GM23338 (cell line): Measurements from ENCODE around the gene DDX46. TPM values are rescaled to one million over a fixed set of nuclear protein-coding genes. Genes with fewer than 3 reads are reported as not detected.

Experiments
- ATAC-seq: fragments of 200-7000 bp; cut with Tn5 transposase; 3 replicates; pipeline ENCODE4 v1.9.1; 2020
- DNase-seq: peaks from one replicate; pipeline ENCODE4 v3.0.0-alpha.2; 2015; ENCODE audit warnings: low spot score
- H2AFZ ChIP-seq: fragments of 200-600 bp; sonication (generic); 2 replicates; pipeline ENCODE4 v1.8.0; 2016; ENCODE audit warnings: antibody characterized with exemption, mild to moderate bottlenecking, moderate library complexity
- H3F3A ChIP-seq: fragments of 200-600 bp; sonication (generic); replicated peaks from 2 replicates; pipeline ENCODE4 v1.8.0; 2017; ENCODE audit warnings: antibody characterized with exemption, mixed run types, low read depth
- H3K27ac ChIP-seq: fragments of 200-600 bp; sonication (generic); 2 replicates; pipeline ENCODE4 v1.6.1; 2016; ENCODE audit warnings: low read depth
- H3K27me3 ChIP-seq: fragments of 200-600 bp; sonication (generic); 2 replicates; pipeline ENCODE4 v1.8.0; 2016; ENCODE audit warnings: mild to moderate bottlenecking, mixed run types, moderate library complexity; ENCODE audit not compliant: insufficient read depth
- H3K36me3 ChIP-seq: fragments of 200-600 bp; sonication (generic); 2 replicates; pipeline ENCODE4 v1.8.0; 2016; ENCODE audit warnings: mild to moderate bottlenecking; ENCODE audit not compliant: insufficient read depth
- H3K4me1 ChIP-seq: fragments of 200-600 bp; sonication (generic); 2 replicates; pipeline ENCODE4 v1.8.0; 2016; ENCODE audit warnings: mild to moderate bottlenecking, moderate library complexity; ENCODE audit not compliant: insufficient read depth
- H3K4me2 ChIP-seq: fragments of 200-600 bp; sonication (generic); 2 replicates; pipeline ENCODE4 v1.7.1; 2017; ENCODE audit warnings: mixed run types
- H3K4me3 ChIP-seq: fragments of 200-600 bp; sonication (generic); 2 replicates; pipeline ENCODE4 v1.6.1; 2016; ENCODE audit warnings: mixed run types
- H3K79me2 ChIP-seq: fragments of 200-600 bp; sonication (generic); replicated peaks from 2 replicates; pipeline ENCODE4 v1.8.0; 2017; ENCODE audit warnings: mild to moderate bottlenecking; ENCODE audit not compliant: insufficient read depth
- H3K9me2 ChIP-seq: fragments of 200-600 bp; sonication (generic); 2 replicates; pipeline ENCODE4 v1.8.0; 2017; ENCODE audit not compliant: insufficient read depth
- H4K20me1 ChIP-seq: fragments of 200-600 bp; sonication (generic); replicated peaks from 2 replicates; pipeline ENCODE4 v1.8.0; 2017; ENCODE audit warnings: mild to moderate bottlenecking; ENCODE audit not compliant: insufficient read depth
- H3K27ac Mint-ChIP-seq: 2 replicates; pipeline ENCODE4 v1.8.0; 2020; ENCODE audit warnings: inconsistent platforms, mild to moderate bottlenecking, moderate library complexity, mixed read lengths
- H3K27me3 Mint-ChIP-seq: 3 replicates; pipeline ENCODE4 v1.8.0; 2022; ENCODE audit warnings: low read depth, mild to moderate bottlenecking, moderate library complexity, mixed read lengths, inconsistent platforms; ENCODE audit not compliant: insufficient read depth, poor library complexity
- H3K36me3 Mint-ChIP-seq: 3 replicates; pipeline ENCODE4 v1.8.0; 2021; ENCODE audit warnings: low read depth, mild to moderate bottlenecking, inconsistent platforms, moderate library complexity, mixed read lengths
- H3K4me1 Mint-ChIP-seq: 3 replicates; pipeline ENCODE4 v1.8.0; 2020; ENCODE audit warnings: mild to moderate bottlenecking, inconsistent platforms, mixed read lengths
- H3K4me3 Mint-ChIP-seq: 3 replicates; pipeline ENCODE4 v1.8.0; 2021; ENCODE audit warnings: moderate library complexity, mild to moderate bottlenecking, inconsistent platforms, mixed read lengths
- H3K9me3 Mint-ChIP-seq: 3 replicates; pipeline ENCODE4 v1.8.0; 2020; ENCODE audit warnings: moderate library complexity, mild to moderate bottlenecking, inconsistent platforms, mixed read lengths
- CREB1 ChIP-seq: fragments of 250-450 bp; sonication (Bioruptor Pico); IDR thresholded peaks from 2 replicates; pipeline ENCODE4 v1.5.0; 2020; ENCODE audit warnings: low read depth, mild to moderate bottlenecking, moderate library complexity
- CTCF ChIP-seq, 2 experiments: fragments of 200-600 bp in 1 of 2; sonication (generic) in 1 of 2; conservative IDR thresholded peaks; 2 replicates each; pipeline versions ENCODE4 v1.5.1 to v1.6.1; 2016 to 2017; ENCODE audit warnings: antibody characterized with exemption in 2 of 2, low read depth in 2 of 2, mild to moderate bottlenecking in 2 of 2, moderate library complexity in 1 of 2
- EZH2 ChIP-seq: fragments of 200-600 bp; sonication (generic); IDR thresholded peaks from one replicate; pipeline ENCODE4 v1.8.0; 2017; ENCODE audit warnings: antibody characterized with exemption, mild to moderate bottlenecking, low read depth; ENCODE audit not compliant: unreplicated experiment
- EZH2phosphoT487 ChIP-seq: fragments of 200-600 bp; sonication (generic); IDR thresholded peaks from one replicate; pipeline ENCODE4 v1.8.1; 2018; ENCODE audit warnings: antibody characterized with exemption; ENCODE audit not compliant: unreplicated experiment
- JUNB ChIP-seq: IDR thresholded peaks from one replicate; pipeline ENCODE4 v1.6.1; 2016; ENCODE audit warnings: antibody characterized with exemption; ENCODE audit not compliant: unreplicated experiment
- POLR2AphosphoS5 ChIP-seq: IDR thresholded peaks from 2 replicates; pipeline ENCODE4 v1.6.1; 2016; ENCODE audit warnings: antibody characterized with exemption, low read depth
- STAT1 ChIP-seq: IDR thresholded peaks from one replicate; pipeline ENCODE4 v1.6.1; 2016; ENCODE audit warnings: antibody characterized with exemption; ENCODE audit not compliant: unreplicated experiment
- ZNF114 ChIP-seq: fragments of 250-450 bp; sonication (Bioruptor Pico); IDR thresholded peaks from 2 replicates; pipeline ENCODE4 v1.5.0; 2020; ENCODE audit warnings: mild to moderate bottlenecking, moderate library complexity
- ZNF331 ChIP-seq: fragments of 250-450 bp; sonication (Bioruptor Pico); IDR thresholded peaks from 2 replicates; pipeline ENCODE4 v1.5.0; 2020; ENCODE audit warnings: low read depth, mild to moderate bottlenecking, moderate library complexity
- polyA plus RNA-seq: library from polyadenylated mRNA; unstranded; fragments of >200 nt; fragmentation: Nextera tagmentation; extraction: Ambion mirVana; gene quantifications from 2 replicates; pipeline ENCODE4 v1.2.1, GENCODE V29; 2016
- total RNA-seq: library from RNA; depleted of rRNA; stranded (reverse); fragments of >200 nt; shearing (Covaris generic); gene quantifications from 2 replicates; pipeline ENCODE4 v1.2.3, GENCODE V29; 2014
- TF ChIP-seq, protein P1 (sequence below): IDR thresholded peaks from one replicate; pipeline ENCODE4 v1.6.1; 2018; ENCODE audit warnings: antibody characterized with exemption; ENCODE audit not compliant: unreplicated experiment

DDX46 gene
- total and polyA plus RNA-seq, 2 experiments from 2014 or later: 85.6 to 91.4 TPM

DNA sequence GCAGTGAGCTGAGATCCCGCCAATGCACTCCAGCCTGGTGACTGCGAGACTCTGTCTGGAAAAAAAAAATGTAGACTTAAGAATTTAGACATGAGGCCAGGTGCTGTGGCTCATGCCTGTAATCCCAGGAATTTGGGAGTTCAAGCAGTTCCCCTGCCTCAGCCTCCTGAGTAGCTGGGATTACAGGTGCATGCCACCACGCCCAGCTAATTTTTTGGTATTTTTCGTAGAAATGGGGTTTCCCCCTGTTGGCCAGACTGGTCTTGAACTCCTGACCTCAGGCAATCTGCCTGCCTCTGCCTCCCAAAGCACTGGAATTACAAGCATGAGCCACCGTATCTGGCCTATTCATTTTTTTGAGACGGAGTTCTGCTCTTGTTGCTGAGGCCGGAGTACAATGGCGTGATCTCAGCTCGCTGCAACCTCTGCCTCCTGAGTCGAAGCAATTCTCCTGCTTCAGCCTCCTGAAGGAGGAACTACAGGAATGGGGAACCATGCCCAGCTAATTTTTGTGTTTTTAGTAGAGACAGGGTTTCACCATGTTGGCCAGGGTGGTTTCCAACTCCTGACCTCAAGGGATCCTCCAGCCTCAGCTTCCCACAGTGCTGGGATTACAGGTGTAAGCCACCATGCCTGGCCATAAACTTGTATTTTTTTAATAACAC is 14.0 kb downstream of the DDX46 start:
- no peaks in the 10 kb centered on the region for H3K27me3 ChIP-seq
- ATAC-seq: no peak
- no peak overlapping the region for H3K4me3 Mint-ChIP-seq
- no peak overlapping the region for H3K4me2 ChIP-seq
- no peaks in the 10 kb centered on the region; the same call in 1 of the 2 replicates for H3F3A ChIP-seq
- H2AFZ ChIP-seq: no peak overlapping the region
- H3K4me1 Mint-ChIP-seq: no peaks in the 10 kb centered on the region
- peaks cover 24% of the 10 kb centered on the region; the same call in 1 of the 2 replicates for H3K79me2 ChIP-seq
- peaks cover 70% of the 10 kb centered on the region for H3K36me3 ChIP-seq
- peaks cover 14% of the 10 kb centered on the region for H4K20me1 ChIP-seq
- no peak overlapping the region for H3K27ac Mint-ChIP-seq
- TF ChIP-seq CTCF (conservative IDR thresholded peaks at IDR 0.05; ENCODE audit: low read depth in 2 of 2) (no peak), ZNF114 (CRISPR knock-in tag) (no peak), EZH2phosphoT487 (no peak), POLR2AphosphoS5 (no peak), EZH2 (no peak), CREB1 (CRISPR knock-in tag) (no peak), JUNB (no peak), STAT1 (no peak)
- H3K27ac ChIP-seq: no peak overlapping the region
- H3K9me2 ChIP-seq: no peaks in the 10 kb centered on the region
- no peak overlapping the region for H3K4me3 ChIP-seq
- peaks cover 3% of the 10 kb centered on the region for H3K27me3 Mint-ChIP-seq
- H3K36me3 Mint-ChIP-seq: peaks cover 91% of the 10 kb centered on the region
- no peaks in the 10 kb centered on the region for H3K9me3 Mint-ChIP-seq
- no peak for DNase-seq
- no peaks in the 10 kb centered on the region for H3K4me1 ChIP-seq

- ATAC-seq (no peak), DNase-seq (no peak)
- Histone ChIP-seq H3K36me3 (peaks cover 84% of the 10 kb centered on the region), H2AFZ (no peak overlapping the region), H4K20me1 (no peaks in the 10 kb centered on the region; the same call in none of the 2 replicates), H3K79me2 (0 out of 2 replicates have a peak, but pooled peaks cover 11% of the 10 kb centered on the region), H3K9me2 (no peaks in the 10 kb centered on the region), H3K27me3 (no peaks in the 10 kb centered on the region), H3K4me3 (no peak overlapping the region), H3F3A (peaks cover 5% of the 10 kb centered on the region; the same call in 1 of the 2 replicates), H3K4me1 (no peaks in the 10 kb centered on the region), H3K4me2 (no peak overlapping the region), H3K27ac (no peak overlapping the region)
- Mint-ChIP-seq H3K27me3 (peaks cover 3% of the 10 kb centered on the region), H3K9me3 (no peaks in the 10 kb centered on the region), H3K4me1 (no peaks in the 10 kb centered on the region), H3K27ac (no peak overlapping the region), H3K36me3 (peaks cover 87% of the 10 kb centered on the region), H3K4me3 (no peak overlapping the region)
- TF ChIP-seq STAT1 (no peak), ZNF114 (CRISPR knock-in tag) (no peak), EZH2phosphoT487 (no peak), CREB1 (CRISPR knock-in tag) (no peak), JUNB (no peak), EZH2 (no peak), ZNF331 (CRISPR knock-in tag) (no peak)
- TF ChIP-seq, protein P1, sequence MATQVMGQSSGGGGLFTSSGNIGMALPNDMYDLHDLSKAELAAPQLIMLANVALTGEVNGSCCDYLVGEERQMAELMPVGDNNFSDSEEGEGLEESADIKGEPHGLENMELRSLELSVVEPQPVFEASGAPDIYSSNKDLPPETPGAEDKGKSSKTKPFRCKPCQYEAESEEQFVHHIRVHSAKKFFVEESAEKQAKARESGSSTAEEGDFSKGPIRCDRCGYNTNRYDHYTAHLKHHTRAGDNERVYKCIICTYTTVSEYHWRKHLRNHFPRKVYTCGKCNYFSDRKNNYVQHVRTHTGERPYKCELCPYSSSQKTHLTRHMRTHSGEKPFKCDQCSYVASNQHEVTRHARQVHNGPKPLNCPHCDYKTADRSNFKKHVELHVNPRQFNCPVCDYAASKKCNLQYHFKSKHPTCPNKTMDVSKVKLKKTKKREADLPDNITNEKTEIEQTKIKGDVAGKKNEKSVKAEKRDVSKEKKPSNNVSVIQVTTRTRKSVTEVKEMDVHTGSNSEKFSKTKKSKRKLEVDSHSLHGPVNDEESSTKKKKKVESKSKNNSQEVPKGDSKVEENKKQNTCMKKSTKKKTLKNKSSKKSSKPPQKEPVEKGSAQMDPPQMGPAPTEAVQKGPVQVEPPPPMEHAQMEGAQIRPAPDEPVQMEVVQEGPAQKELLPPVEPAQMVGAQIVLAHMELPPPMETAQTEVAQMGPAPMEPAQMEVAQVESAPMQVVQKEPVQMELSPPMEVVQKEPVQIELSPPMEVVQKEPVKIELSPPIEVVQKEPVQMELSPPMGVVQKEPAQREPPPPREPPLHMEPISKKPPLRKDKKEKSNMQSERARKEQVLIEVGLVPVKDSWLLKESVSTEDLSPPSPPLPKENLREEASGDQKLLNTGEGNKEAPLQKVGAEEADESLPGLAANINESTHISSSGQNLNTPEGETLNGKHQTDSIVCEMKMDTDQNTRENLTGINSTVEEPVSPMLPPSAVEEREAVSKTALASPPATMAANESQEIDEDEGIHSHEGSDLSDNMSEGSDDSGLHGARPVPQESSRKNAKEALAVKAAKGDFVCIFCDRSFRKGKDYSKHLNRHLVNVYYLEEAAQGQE: no peak
Observed at GRCh38 chr5:134777366-134777765, 18.8 kb downstream of the DDX46 start.
